ENCODE results near the gene WHRN.

DNA sequence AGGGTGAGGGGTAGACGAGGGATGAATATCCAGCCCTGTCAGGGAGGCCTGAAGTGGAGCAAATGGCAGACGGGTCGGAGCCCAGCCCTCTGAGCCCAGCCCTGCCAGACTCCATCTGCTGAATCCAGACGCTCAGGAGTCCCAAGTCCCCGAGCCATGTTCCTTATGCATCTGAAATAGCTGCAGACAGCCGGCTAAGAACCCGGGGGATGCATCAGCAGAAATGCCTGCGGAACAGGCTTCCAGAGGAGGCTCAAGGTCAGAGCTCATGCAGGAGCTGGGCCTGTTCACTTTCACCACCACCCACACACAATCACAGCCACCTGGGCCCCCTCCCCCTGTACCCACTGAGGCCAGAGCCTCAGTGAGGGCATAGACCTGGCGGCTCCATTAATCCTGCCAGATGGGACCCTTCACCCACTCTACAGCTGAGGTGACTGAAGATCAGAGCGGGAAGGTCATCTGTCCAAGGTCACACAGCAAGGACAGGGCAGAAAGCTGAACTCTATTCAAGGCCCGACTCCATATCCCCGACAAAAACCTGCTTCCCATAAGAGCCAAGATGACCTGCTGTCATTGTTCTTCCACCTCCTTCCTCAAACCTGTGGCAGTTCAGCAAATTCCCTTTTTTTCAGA is 93.1 kb downstream of the WHRN start:
- TF ChIP-seq, protein P1, sequence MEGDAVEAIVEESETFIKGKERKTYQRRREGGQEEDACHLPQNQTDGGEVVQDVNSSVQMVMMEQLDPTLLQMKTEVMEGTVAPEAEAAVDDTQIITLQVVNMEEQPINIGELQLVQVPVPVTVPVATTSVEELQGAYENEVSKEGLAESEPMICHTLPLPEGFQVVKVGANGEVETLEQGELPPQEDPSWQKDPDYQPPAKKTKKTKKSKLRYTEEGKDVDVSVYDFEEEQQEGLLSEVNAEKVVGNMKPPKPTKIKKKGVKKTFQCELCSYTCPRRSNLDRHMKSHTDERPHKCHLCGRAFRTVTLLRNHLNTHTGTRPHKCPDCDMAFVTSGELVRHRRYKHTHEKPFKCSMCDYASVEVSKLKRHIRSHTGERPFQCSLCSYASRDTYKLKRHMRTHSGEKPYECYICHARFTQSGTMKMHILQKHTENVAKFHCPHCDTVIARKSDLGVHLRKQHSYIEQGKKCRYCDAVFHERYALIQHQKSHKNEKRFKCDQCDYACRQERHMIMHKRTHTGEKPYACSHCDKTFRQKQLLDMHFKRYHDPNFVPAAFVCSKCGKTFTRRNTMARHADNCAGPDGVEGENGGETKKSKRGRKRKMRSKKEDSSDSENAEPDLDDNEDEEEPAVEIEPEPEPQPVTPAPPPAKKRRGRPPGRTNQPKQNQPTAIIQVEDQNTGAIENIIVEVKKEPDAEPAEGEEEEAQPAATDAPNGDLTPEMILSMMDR (IDR thresholded peaks at IDR 0.05; ENCODE audit: low read depth, low read length): no peak
- no peak for TF ChIP-seq POLR2A (IDR thresholded peaks at IDR 0.05; ENCODE audit: extremely low read depth, insufficient read length)
- no peak for TF ChIP-seq MYC (IDR thresholded peaks at IDR 0.05; ENCODE audit: low read depth, low read length)

Measured in NB4 (cell line).